Endothelial cell of umbilical vein (primary cell): ENCODE results near the gene FBXL17. TPM values are rescaled to one million over a fixed set of nuclear protein-coding genes. Genes with fewer than 3 reads are reported as not detected.

ENCODE experiments used
- BruUV-seq: library from RNA; stranded (reverse); fragments of 400-500 nt; replicated peaks from 2 replicates; lab custom pipeline; 2021; lab: Mats Ljungman, UMichigan
- CTCF ChIA-PET: fragments of 300-600, 350-600 bp; sonication (Branson Sonifier 250); formaldehyde crosslinking; loops from one replicate; lab custom pipeline; 2021; ENCODE audit warnings: antibody characterized with exemption, inconsistent platforms; lab: Charles Lee
- POLR2A ChIA-PET: fragments of 300-600, 350-600 bp; sonication (Branson Sonifier 250); formaldehyde crosslinking; loops from one replicate; lab custom pipeline; 2021; ENCODE audit warnings: antibody characterized with exemption, inconsistent platforms; lab: Charles Lee
- DNase-seq: peaks from one replicate; pipeline ENCODE4 v3.0.0-alpha.2; 2011; ENCODE audit warnings: low read depth, low spot score
- FAIRE-seq: peaks from 2 replicates; lab custom pipeline; 2011; peaks lifted over from hg19 to GRCh38; lab: Jason Lieb, UNC
- H2AFZ ChIP-seq: 2 replicates; pipeline ENCODE4 v1.6.0; 2012; ENCODE audit warnings: low read depth, low read length, control low read depth, inconsistent platforms
- H3K27ac ChIP-seq: 2 replicates; pipeline ENCODE4 v1.5.1; 2011; ENCODE audit warnings: low read depth, mild to moderate bottlenecking, control low read depth, low read length, moderate library complexity; ENCODE audit not compliant: insufficient read depth
- H3K27me3 ChIP-seq, 2 experiments: 2 replicates each; pipeline versions ENCODE4 v1.6.0 to v1.6.1; 2011; ENCODE audit warnings: low read length in 2 of 2, mixed read lengths in 1 of 2; ENCODE audit not compliant: control insufficient read depth in 2 of 2, insufficient read depth in 2 of 2
- H3K36me3 ChIP-seq, 2 experiments: 2 replicates in 1 of 2; 3 replicates in 1 of 2; pipeline ENCODE4 v1.5.1; 2011; ENCODE audit warnings: low read length in 2 of 2, mild to moderate bottlenecking in 1 of 2, moderate library complexity in 1 of 2; ENCODE audit not compliant: control insufficient read depth in 2 of 2, insufficient read depth in 2 of 2; ENCODE audit errors: extremely low read depth in 1 of 2
- H3K4me1 ChIP-seq: 3 replicates; pipeline ENCODE4 v1.5.1; 2011; ENCODE audit warnings: mild to moderate bottlenecking, low read length; ENCODE audit not compliant: control insufficient read depth, insufficient read depth; ENCODE audit errors: extremely low read depth
- H3K4me2 ChIP-seq: 2 replicates; pipeline ENCODE4 v1.6.1; 2011; ENCODE audit warnings: low read length, control low read depth, mixed read lengths; ENCODE audit not compliant: insufficient read depth
- H3K4me3 ChIP-seq, 3 experiments: fragments of 200-600 bp in 1 of 3; sonication (generic), shearing (Covaris generic) in 1 of 3; replicated peaks in 1 of 3; 2 replicates each; pipeline ENCODE4 v1.5.1; 2011 to 2016; ENCODE audit warnings: control low read depth in 3 of 3, low read length in 3 of 3, mild to moderate bottlenecking in 2 of 3, inconsistent platforms in 1 of 3, low read depth in 1 of 3, moderate library complexity in 1 of 3; ENCODE audit not compliant: insufficient read depth in 1 of 3
- H3K79me2 ChIP-seq: 2 replicates; pipeline ENCODE4 v1.6.0; 2012; ENCODE audit warnings: low read length, inconsistent platforms; ENCODE audit not compliant: control insufficient read depth, insufficient read depth
- H3K9ac ChIP-seq: replicated peaks from 2 replicates; pipeline ENCODE3; 2011; ENCODE audit warnings: low read length, control low read depth; ENCODE audit not compliant: insufficient read depth; ENCODE audit errors: extremely low read depth
- H3K9me1 ChIP-seq: replicated peaks from 3 replicates; pipeline ENCODE4 v1.6.0; 2011; ENCODE audit warnings: mild to moderate bottlenecking, low read length; ENCODE audit not compliant: control insufficient read depth, insufficient read depth; ENCODE audit errors: extremely low read depth
- H3K9me3 ChIP-seq: replicated peaks from 2 replicates; pipeline ENCODE4 v1.5.1; 2012; ENCODE audit warnings: low read length, inconsistent platforms; ENCODE audit not compliant: control insufficient read depth, insufficient read depth
- H4K20me1 ChIP-seq: replicated peaks from 2 replicates; pipeline ENCODE3; 2011; ENCODE audit warnings: mild to moderate bottlenecking, low read length; ENCODE audit not compliant: control insufficient read depth, insufficient read depth; ENCODE audit errors: extremely low read depth
- CTCF ChIP-seq, 2 donors: IDR thresholded peaks; 1 replicate in 1 of 2; 2 replicates in 1 of 2; pipeline ENCODE4 v1.5.1; 2011; ENCODE audit warnings: low read length in 2 of 2, mild to moderate bottlenecking in 2 of 2, moderate library complexity in 2 of 2, control low read depth in 1 of 2, inconsistent platforms in 1 of 2, low read depth in 1 of 2; ENCODE audit not compliant: insufficient read depth in 1 of 2; ENCODE audit errors: extremely low read depth in 1 of 2
- EZH2 ChIP-seq: IDR thresholded peaks from 2 replicates; pipeline ENCODE4 v1.6.1; 2012; ENCODE audit warnings: borderline replicate concordance, low read depth, mild to moderate bottlenecking, moderate library complexity, low read length, inconsistent platforms; ENCODE audit not compliant: severe bottlenecking
- FOS ChIP-seq: IDR thresholded peaks from 2 replicates; pipeline ENCODE4 v1.6.1; 2011; ENCODE audit warnings: mild to moderate bottlenecking, low read length, moderate library complexity, borderline replicate concordance; ENCODE audit not compliant: insufficient read depth
- GATA2 ChIP-seq: IDR thresholded peaks from 2 replicates; pipeline ENCODE4 v1.7.0; 2011; ENCODE audit warnings: low read depth, mild to moderate bottlenecking, moderate library complexity, mixed read lengths, low read length; ENCODE audit not compliant: insufficient read length, insufficient read depth
- JUN ChIP-seq: IDR thresholded peaks from 2 replicates; pipeline ENCODE4 v1.6.1; 2011; ENCODE audit warnings: borderline replicate concordance, low read depth; ENCODE audit not compliant: insufficient read length, insufficient read depth
- MAX ChIP-seq: IDR thresholded peaks from 2 replicates; pipeline ENCODE4 v1.6.1; 2011; ENCODE audit not compliant: insufficient read depth, insufficient read length
- MYC ChIP-seq: IDR thresholded peaks from one replicate; pipeline ENCODE4 v1.6.1; 2011; ENCODE audit warnings: mild to moderate bottlenecking, low read depth, low read length
- POLR2A ChIP-seq: IDR thresholded peaks from 2 replicates; pipeline ENCODE4 v1.6.1; 2012; ENCODE audit warnings: low read depth, mild to moderate bottlenecking, control low read depth, low read length
- POLR2AphosphoS5 ChIP-seq: IDR thresholded peaks from 2 replicates; pipeline ENCODE4 v1.6.1; 2012; ENCODE audit warnings: low read depth, mild to moderate bottlenecking, control low read depth, low read length, moderate library complexity; ENCODE audit not compliant: insufficient read depth
- dilution Hi-C: fragments of 300-500 bp; cut with MboI; formaldehyde crosslinking; loops from one replicate; pipeline ENCODE4 v1.15.0; 2019; ENCODE audit warnings: low sequenced_read_pairs; ENCODE audit not compliant: extremely low pct_ligation_motif_present
- intact Hi-C: fragments of 100-400 bp; cut with micrococcal nuclease; formaldehyde crosslinking; loops from one replicate; pipeline ENCODE4 v1.10.0; 2022
- polyA plus RNA-seq, 4 experiments: library from polyadenylated mRNA; depleted of rRNA in 3 of 4; stranded (reverse) in 3 of 4; unstranded in 1 of 4; fragments of >200 nt; gene quantifications; 2 replicates each; pipeline versions ENCODE4 v1.2.1 to v1.2.3, GENCODE V29; 2011 to 2012; ENCODE audit warnings: missing spikeins in 1 of 4
- total RNA-seq: library from RNA; stranded (reverse); gene quantifications from 2 replicates; pipeline ENCODE4 v1.2.3, GENCODE V29; 2021

Gene FBXL17
- total and polyA plus RNA-seq, 2 donors (not counting 3 experiments of a cell fraction or from before 2014, with no cell fraction given) = 2.7 to 8.8 TPM

GRCh38 chr5:108212775-108213346 is 169.0 kb downstream of the FBXL17 start:
- intact Hi-C loops (no loop called here), dilution Hi-C loops (no loop called here)
- Histone ChIP-seq H2AFZ (no peak overlapping the region), H3K27ac (no peak overlapping the region), H3K4me1 (no peaks in the 10 kb centered on the region), H3K4me2 (no peak overlapping the region), H3K9me3 (no peaks in the 10 kb centered on the region), H3K9ac (no peak overlapping the region), H3K79me2 (no peaks in the 10 kb centered on the region), H3K4me3 (no peak overlapping the region), H3K36me3 (no peaks in the 10 kb centered on the region), H3K9me1 (no peaks in the 10 kb centered on the region), H4K20me1 (no peaks in the 10 kb centered on the region), H3K27me3 (no peaks in the 10 kb centered on the region)
- DNase-seq (no peak), FAIRE-seq (no peak)
- CTCF ChIA-PET = no interaction called here
- TF ChIP-seq GATA2 (no peak), EZH2 (no peak), POLR2AphosphoS5 (no peak), MAX (no peak), MYC (no peak), POLR2A (no peak), FOS (no peak), JUN (no peak), CTCF (IDR thresholded peaks at IDR 0.05; ENCODE audit: extremely low read depth in 1 of 2, insufficient read depth in 1 of 2, low read depth in 1 of 2, low read length in 2 of 2) (no peak)
- BruUV-seq = no TSS peak
- POLR2A ChIA-PET = no interaction called here
